Effector memory CD4-positive, alpha-beta T cell (primary cell): ENCODE results near the gene CDC14B.
"Not testable (repeated sequence)": the region's sequence is repeated elsewhere in the genome, so short reads cannot be mapped to it uniquely, and the experiment has no call there.

Experiments
- DNase-seq, 3 donors: peaks; one replicate each; pipeline ENCODE4 v3.0.0-alpha.2; 2020
- H3K27ac ChIP-seq: 2 replicates; pipeline ENCODE4 v1.7.0; 2013; ENCODE audit warnings: mild to moderate bottlenecking, low read length, moderate library complexity; ENCODE audit not compliant: insufficient read depth, poor library complexity, severe bottlenecking
- H3K27me3 ChIP-seq: replicated peaks from 2 replicates; pipeline ENCODE4 v1.7.0; 2013; ENCODE audit warnings: mild to moderate bottlenecking, low read length; ENCODE audit not compliant: insufficient read depth, control insufficient read depth, poor library complexity, severe bottlenecking
- H3K36me3 ChIP-seq: 2 replicates; pipeline ENCODE4 v1.7.0; 2013; ENCODE audit warnings: mild to moderate bottlenecking, low read length, moderate library complexity; ENCODE audit not compliant: control insufficient read depth, insufficient read depth
- H3K4me1 ChIP-seq: 2 replicates; pipeline ENCODE4 v1.7.0; 2013; ENCODE audit warnings: low read length, mild to moderate bottlenecking; ENCODE audit not compliant: control insufficient read depth, insufficient read depth, poor library complexity, severe bottlenecking
- H3K4me3 ChIP-seq: 2 replicates; pipeline ENCODE4 v1.7.0; 2013; ENCODE audit warnings: low read length, low read depth, mild to moderate bottlenecking; ENCODE audit not compliant: insufficient read depth, poor library complexity, severe bottlenecking
- H3K9me3 ChIP-seq: 2 replicates; pipeline ENCODE4 v1.7.0; 2013; ENCODE audit warnings: mild to moderate bottlenecking, low read length, moderate library complexity; ENCODE audit not compliant: control insufficient read depth

CDC14B gene

DNA sequence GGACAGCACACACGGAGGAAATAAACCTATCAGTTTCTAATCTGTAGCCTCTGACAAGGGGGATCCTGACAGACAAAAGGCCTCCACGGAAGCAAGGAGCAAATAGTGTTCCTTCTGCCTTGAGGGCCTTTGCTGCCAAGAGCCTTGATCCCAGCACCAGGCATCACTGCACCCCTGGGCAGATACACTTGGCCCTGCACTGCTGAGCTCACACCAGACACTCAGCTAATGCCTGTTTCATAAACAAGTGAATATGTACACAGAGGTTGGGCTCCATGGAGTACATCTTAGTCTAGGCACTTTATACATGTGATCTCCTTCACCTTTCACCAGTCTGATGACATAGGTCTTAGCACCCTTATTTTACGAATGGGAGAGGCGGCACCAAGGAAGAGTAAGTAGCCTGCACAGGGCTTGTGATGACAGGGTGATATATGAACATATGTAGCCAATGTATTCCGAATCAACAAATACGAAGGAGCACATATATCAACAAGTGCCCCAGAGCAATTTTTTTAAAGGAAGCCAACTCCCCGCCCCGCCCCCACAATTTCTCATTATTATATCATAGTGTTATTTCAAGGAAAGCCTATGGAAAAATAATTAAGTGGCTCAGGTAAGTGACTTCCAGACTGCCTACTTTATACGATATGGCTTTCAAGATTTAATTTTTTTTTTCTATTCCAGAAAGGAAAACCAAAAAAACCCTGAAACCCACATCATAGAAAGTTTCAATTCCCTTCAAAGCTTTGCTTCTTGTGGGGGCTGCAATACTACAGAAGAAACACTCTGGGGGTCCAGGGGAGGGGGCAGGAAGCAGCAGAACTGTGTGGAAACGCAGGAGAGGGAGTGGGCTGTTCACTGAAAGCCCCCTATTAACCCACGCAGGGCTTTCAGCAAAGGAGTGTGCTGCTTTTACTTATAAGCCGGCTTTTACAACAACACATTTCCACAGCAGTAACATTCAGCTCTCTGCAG, 32.0 kb downstream of the CDC14B start:
- Histone ChIP-seq H3K36me3 (no peaks in the 10 kb centered on the region), H3K27ac (no peak overlapping the region), H3K9me3 (no peaks in the 10 kb centered on the region), H3K27me3 (peaks cover 3% of the 10 kb centered on the region), H3K4me3 (no peak overlapping the region), H3K4me1 (no peaks in the 10 kb centered on the region)
- no peak for DNase-seq

DNA sequence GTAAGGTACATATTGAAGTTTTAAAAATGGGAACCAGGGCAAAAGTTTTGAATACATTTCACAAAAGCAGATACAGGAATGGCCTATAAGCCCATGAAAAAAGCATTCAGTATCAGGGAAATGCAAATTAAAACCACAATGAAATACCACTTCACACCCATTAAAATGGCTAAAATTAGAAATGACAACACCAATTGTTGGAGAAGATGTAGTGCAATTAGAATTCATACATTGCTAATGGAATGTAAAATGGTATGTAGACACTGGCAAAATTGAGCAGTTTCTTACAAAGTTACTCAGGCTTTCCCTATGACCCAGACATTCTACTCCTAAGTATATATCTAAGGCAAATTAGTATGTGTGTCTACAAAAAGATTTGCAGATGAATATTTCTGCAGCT, 34.2 kb downstream of the CDC14B start:
- Histone ChIP-seq H3K36me3 (no peaks in the 10 kb centered on the region), H3K4me1 (no peaks in the 10 kb centered on the region), H3K27me3 (no peaks in the 10 kb centered on the region), H3K9me3 (no peaks in the 10 kb centered on the region), H3K4me3 (no peak overlapping the region), H3K27ac (no peak overlapping the region)
- DNase-seq: no peak

DNA sequence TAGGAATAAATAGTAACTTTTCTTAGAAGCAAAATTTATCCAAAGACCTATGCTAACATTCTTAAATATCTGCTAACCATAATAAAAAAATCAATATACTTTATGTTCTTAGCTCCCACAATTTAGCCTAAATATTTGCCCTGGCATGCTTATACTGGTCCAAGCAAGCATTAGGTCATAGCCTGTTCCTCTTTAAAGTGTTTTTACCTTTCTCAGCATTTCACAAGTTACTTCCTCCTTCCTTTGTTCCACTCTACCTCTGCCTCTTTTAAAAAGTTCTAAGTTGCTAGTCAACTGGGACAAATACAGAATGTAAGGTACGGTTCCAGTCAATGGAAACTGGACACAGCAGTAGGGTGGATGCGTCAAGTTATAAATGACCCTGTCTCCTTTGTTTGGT, 37.4 kb downstream of the CDC14B start:
- H3K36me3 ChIP-seq, H3K4me1 ChIP-seq, H3K4me3 ChIP-seq, DNase-seq, H3K9me3 ChIP-seq, H3K27ac ChIP-seq, H3K27me3 ChIP-seq: not testable (repeated sequence)

DNA sequence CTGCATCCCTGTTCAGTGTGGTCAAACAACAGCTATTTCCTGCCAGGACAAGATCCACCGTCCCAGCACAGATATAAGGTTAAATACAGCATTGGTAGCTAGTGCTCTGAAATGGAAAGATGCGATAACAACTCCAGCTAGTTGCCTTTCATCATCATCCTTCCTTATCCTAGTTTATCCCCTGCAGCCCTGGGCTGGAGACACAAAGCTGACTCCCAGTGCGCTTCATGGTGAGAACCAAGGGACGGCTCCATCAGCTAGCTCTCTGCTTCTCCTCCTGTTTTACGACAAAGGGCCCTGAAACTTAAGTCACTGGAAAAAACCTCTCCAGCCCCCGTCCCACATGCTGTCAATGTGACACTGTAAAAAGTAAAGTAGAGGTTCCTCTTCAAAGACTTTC, 37.9 kb downstream of the CDC14B start:
- Histone ChIP-seq H3K9me3 (no peaks in the 10 kb centered on the region), H3K4me1 (no peaks in the 10 kb centered on the region), H3K27ac (no peak overlapping the region), H3K4me3 (no peak overlapping the region), H3K36me3 (no peaks in the 10 kb centered on the region), H3K27me3 (no peaks in the 10 kb centered on the region)
- DNase-seq: no peak

DNA sequence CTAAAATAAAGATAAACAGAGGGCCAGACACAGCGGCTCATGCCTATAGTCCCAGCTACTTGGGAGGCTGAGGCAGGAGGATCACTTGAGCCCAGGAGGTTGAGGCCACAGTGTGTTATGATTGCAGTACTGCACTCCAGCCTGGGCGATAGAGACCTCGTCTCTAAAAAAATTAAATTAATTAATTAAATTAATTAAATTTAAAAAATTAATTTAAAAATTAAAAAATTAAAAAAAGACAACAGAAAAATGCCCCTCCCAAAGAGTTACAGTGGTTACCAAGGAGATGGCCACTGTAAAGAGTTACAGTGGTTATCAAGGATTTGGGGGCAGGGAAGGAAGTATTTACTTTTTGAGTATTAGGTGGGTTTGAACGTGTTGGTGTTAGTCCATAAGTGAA, 38.3 kb downstream of the CDC14B start:
- Histone ChIP-seq H3K4me3 (no peak overlapping the region), H3K27me3 (no peaks in the 10 kb centered on the region), H3K36me3 (no peaks in the 10 kb centered on the region), H3K27ac (no peak overlapping the region), H3K9me3 (no peaks in the 10 kb centered on the region), H3K4me1 (no peaks in the 10 kb centered on the region)
- DNase-seq: no peak

DNA sequence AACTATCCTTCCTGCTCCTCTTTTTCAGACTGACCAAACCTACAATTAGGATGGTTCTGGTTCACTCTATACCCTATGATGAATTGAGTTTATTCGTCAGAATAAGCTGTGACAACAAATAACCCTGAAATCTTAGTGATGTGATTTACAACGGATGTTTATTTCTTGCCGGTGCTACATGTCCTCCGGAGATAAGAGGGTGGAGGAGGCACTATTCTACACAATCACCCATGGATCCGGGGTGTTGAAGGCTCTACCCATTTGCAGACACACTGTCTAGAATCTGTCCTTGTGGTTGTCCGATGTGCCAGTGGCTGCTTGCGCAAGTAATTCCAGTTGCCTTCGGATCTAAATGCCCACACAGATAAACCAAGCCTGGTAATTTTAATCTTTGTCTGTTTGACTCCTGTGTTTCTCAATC, 44.7 kb downstream of the CDC14B start:
- no peaks in the 10 kb centered on the region for H3K36me3 ChIP-seq
- no peaks in the 10 kb centered on the region for H3K27me3 ChIP-seq
- no peaks in the 10 kb centered on the region for H3K9me3 ChIP-seq
- no peak overlapping the region for H3K4me3 ChIP-seq
- no peak overlapping the region for H3K27ac ChIP-seq
- no peak for DNase-seq
- no peaks in the 10 kb centered on the region for H3K4me1 ChIP-seq

DNA sequence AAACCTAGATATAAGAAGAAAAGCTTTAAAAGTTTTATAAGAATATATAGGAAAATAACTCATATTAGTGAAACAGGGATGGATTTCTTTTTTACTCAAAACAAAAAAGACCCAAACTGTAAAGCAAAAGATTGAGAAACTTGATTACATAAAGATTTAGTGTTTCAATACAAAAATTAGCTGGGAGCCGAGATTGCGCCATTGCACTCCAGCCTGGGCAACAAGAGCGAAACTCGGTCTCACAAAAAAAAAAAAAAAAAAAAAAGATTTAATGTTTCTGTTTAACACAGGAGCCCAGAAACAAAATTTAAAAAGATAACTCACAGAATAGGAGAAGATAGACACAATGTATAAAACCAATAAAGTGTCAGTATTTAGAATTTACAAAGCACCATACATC, 45.2 kb downstream of the CDC14B start:
- H3K36me3 ChIP-seq: no peaks in the 10 kb centered on the region
- H3K27me3 ChIP-seq: no peaks in the 10 kb centered on the region
- no peak overlapping the region for H3K4me3 ChIP-seq
- H3K4me1 ChIP-seq: no peaks in the 10 kb centered on the region
- H3K9me3 ChIP-seq: no peaks in the 10 kb centered on the region
- H3K27ac ChIP-seq: no peak overlapping the region
- DNase-seq: no peak

DNA sequence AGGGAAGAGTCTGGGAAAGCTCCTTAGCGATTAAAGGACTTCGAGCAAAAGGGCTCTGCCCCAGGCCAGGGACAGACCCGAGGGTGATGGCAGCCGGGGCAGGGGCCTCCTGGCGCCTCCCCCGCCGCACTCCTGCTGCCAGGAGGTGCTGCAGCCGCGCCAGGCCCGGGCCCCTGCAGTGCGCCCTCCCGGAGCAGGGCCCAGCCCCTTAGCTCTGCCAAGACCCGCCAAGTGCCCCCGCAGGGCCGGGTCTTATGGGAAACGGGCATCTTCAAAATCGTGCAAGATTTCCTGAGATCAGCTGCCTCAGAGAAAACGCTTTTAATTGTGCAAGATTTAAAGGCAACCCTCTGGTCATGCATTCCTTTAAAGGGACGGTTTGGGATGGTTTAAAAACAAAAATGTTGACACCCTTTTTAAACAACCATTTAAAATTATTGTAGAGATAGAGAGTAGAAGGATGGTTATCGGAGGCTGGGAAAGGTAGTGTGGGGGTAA, 52.4 kb downstream of the CDC14B start:
- peak overlapping the region; percentile 84 for H3K4me3 ChIP-seq
- no peaks in the 10 kb centered on the region for H3K27me3 ChIP-seq
- peaks cover 11% of the 10 kb centered on the region for H3K4me1 ChIP-seq
- no peaks in the 10 kb centered on the region for H3K9me3 ChIP-seq
- no peaks in the 10 kb centered on the region for H3K36me3 ChIP-seq
- DNase-seq: no peak
- peak overlapping the region; percentile 78 for H3K27ac ChIP-seq

DNA sequence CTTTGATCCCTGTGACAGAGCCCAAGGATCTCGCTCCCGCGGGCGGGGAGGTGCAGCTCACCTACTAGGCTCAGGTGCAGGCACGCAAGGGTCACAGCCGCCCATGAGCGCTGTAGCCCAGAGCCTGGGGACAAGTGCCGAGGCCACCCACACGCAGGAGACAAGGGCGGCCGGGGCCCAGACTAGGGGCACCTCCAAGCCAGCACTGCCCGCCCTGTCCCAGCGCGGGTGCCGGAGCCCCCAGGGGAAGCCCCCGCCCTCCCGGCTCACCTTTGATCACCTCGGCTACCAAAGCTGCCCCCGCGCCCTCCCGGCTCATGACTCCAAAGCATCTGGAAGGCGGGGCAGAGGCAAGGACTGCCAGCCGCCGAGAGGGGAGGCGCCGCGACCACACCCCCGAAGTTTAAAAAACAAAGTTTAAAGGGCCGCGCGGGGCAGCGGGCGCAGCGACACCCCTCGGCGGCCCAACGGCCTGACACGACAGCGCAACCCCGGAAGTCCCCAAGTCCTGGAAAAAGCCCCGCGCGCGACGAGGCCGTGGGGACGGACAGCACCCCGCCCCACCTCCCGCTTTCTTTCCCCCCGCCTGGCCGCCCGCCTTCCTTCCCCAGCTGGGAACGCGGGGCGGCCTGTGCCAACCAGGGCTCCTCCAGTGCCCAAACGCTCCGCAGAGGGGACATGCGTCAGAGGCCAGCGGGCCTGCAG, 53.0 kb downstream of the CDC14B start:
- Histone ChIP-seq H3K4me3 (peak overlapping the region; percentile 84), H3K27me3 (no peaks in the 10 kb centered on the region), H3K27ac (peak overlapping the region; percentile 78), H3K9me3 (no peaks in the 10 kb centered on the region), H3K36me3 (no peaks in the 10 kb centered on the region), H3K4me1 (peaks cover 11% of the 10 kb centered on the region)
- peak; percentile 70 to 76 (median 72) for DNase-seq
